GM21786 (cell line): ENCODE measurements around the gene ZNF674.

Experiments used
- ATAC-seq: cut with Tn5 transposase; IDR thresholded peaks from one replicate; pipeline ENCODE4 v1.9.1; 2021; ENCODE audit not compliant: unreplicated experiment

The ZNF674 gene

GRCh38 chrX:46545111-46546005 is at the start of gene ZNF674:
ZNF674 (minus strand) TSS chrX:46545421; CDS start chrX:46542087, 3,334 bp downstream.
- peak; percentile 74 for ATAC-seq

GRCh38 chrX:46589977-46590723 is 44.9 kb upstream of the ZNF674 start:
- ATAC-seq, result no peak

GRCh38 chrX:46588263-46588662 is 43.0 kb upstream of the ZNF674 start:
- ATAC-seq, result peak; percentile 21

DNA sequence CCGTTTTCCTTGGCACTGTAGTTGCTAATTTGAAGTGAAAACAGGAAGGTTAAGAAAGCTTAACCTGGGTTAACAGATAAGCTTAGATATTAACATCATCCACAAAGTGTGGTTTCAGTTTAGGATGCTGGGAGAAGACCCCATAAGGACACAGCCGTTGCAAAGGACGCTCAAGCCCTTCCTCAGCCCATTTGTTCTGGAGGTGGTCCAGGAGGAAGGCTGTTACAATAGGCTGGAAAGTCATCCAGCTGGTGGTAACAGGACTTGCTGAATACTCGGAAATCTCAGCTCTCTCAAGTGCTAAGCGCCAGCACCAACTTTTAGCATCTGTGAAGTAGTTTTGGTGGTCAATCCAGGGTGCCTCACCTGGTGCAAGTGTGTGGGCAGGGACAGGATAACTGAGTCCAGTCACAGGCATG is 42.5 kb upstream of the ZNF674 start:
- ATAC-seq, result peak; percentile 25

DNA sequence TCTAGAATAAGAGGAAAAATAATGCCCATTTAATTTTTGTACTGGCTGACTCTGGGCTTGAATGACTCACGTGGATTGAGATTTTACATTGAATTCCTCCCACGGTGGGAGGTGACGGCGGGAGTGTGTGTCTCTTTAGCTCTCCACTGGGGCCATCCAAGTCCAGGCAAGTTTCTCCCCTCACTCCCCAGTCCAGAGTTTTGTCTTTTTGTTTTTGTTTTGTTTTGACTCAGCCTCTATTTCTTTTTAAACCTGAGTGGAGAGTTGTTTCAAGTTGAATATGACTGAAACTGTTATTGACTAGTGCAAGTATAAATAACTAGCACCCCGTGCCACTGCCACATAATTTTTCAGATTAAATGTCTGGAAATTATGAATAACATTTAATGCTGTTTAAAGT is 41.9 kb upstream of the ZNF674 start:
- peak; percentile 64 for ATAC-seq

DNA sequence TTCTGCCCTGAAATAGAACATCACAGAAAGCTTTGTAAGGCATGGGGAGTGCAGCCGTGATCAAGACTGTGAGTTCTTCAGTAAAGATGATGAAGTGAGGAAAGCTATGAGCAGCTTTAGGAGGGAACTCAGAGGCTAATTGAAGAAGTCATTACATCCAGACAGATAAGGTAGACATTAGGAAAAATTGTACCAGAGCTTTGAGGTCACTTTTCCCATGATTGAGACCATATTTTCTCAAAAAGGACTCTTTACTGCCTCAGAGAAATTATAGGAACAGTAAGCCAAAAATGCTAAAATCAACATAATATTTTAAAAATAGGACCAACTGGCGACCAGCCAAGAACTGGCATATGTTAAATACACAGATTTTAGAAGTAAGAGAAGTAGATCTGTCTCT is 39.5 kb upstream of the ZNF674 start:
- ATAC-seq, result no peak

DNA sequence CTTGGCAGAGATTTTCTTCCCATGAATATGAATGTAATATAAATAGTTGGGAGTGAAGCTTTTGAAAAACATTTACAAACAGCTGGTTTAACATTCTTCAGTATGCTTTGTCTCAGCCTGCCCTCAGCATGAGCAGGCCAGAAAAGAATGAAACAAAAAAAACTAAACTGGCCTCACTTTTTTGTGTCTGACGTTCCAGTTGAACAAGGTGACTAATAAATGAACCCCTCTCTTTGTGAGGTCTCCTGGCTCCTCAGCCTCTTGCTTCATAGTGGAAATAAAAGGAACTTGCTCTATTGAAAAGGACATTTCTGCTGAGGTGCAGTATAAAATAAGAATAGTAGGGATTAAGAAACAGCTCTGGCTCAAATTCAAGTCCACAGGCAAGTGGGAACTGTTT is 37.7 kb upstream of the ZNF674 start:
- no peak for ATAC-seq

- no peak for ATAC-seq
Measured at GRCh38 chrX:46582325-46582724, 37.1 kb upstream of the ZNF674 start.

- no peak for ATAC-seq
Measured at GRCh38 chrX:46580613-46581012, 35.4 kb upstream of the ZNF674 start.

DNA sequence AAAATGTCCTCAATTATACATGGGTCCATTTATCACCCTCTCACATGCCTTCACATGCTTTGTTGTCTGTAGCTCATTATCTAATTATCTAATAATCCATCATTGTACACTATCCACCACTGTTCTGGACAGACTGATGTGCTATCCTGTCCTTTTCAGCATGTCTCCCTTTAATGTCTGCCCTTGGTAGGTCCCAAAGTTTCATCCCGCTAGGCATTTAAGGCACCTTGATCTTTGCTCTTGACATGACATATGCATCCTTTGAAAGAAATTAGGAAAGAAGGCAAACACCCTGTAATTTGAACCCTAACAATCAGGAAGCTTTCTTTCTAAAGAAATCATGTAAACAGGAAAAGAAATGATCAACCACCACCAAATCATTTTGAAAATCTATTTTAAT is 34.0 kb upstream of the ZNF674 start:
- ATAC-seq, result no peak

- ATAC-seq, result no peak
Measured at GRCh38 chrX:46577221-46578005, 32.2 kb upstream of the ZNF674 start.

DNA sequence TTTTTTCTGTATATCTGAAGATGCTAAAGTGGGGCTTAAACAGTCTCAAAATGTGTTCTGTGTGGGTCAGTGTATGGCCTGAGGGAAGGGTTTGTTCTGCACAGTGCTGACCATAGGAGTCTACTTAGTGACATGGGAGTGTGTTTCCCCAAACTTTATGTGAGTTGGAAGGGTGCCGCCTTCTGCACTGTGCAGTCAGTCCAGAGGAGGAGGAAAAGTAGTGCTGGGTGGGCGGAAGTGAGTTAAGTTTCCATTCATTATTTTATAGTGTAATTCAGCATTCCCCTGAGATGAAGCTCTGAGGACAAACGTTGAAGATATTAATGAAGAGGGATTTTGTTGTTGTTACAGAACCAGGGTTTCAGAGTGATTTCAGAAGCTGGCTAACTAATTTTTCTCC is 31.2 kb upstream of the ZNF674 start:
- ATAC-seq, result no peak

GRCh38 chrX:46575991-46576392 is 30.8 kb upstream of the ZNF674 start:
- ATAC-seq, result no peak

DNA sequence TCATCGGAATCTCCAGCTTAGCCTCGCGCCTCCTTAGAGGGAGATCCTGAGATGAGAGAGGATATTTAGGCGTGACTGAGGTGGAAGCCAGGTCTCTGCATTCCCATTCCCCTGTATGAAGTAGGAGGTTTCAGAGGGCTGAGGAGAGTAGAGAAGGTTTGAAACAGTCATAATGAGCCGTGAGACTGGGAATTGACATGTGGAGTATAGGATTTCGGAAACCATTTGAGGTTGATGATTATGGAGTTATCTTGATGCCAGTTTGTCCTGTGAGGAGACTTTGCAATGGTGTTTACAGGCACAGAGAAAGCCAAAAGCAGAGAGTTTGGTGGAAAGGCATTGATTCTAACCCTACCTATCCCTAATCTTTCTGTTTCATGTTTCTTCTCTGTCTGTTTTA is 30.4 kb upstream of the ZNF674 start:
- no peak for ATAC-seq

DNA sequence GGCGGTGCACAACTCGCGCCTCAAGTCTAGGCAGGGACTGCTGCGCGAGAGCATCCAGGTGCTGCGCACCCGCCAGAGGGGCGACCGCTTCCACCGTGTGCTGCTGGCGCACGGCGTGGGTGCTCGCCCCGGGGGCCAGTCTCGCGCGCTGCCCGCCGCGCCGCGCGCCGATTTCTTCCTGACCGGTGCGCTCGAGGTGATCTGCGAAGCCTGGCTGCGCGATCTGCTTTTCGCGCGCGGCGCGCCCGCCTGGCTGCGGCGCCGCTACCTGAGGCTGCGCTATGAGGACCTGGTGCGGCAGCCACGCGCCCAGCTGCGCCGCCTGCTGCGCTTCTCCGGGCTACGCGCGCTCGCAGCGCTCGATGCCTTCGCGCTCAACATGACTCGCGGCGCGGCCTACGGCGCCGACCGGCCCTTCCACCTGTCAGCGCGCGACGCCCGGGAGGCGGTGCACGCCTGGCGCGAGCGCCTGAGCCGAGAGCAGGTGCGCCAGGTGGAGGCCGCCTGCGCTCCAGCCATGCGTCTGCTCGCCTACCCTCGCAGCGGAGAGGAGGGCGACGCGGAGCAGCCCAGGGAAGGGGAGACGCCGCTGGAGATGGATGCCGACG is 29.7 kb upstream of the ZNF674 start:
- no peak for ATAC-seq

- peak; percentile 24 for ATAC-seq
Measured at GRCh38 chrX:46573892-46574773, 28.9 kb upstream of the ZNF674 start.

DNA sequence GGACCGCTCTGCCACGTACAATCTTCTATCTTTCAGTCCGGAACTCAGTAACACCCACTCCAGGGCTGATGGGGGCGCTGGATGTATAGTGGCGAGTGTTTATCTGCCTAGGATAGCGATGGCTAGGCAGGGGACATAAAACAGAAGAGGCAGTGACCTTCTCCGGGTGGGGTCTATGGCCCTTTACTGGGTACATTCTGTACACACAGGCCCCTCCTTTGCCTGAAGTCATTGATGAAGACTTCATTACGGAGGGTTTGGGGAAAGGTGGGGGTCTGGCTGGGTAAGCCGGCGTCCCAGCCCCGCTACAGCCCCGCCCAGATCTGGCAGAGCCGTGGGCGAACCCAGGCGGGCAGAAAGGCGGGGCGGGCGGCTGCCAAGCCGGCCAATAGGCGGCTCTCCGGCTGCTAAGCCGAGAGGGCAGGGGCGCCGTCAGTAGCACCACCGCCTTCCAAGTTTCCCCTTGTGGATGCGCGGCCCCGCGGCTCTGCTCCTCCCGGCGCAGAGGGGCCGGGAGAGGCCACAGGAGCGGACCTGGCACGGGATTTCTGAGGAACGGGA is 28.2 kb upstream of the ZNF674 start, which contains the start of gene CHST7:
CHST7 (plus strand) TSS at position 435 of the 561 bp plus-strand sequence. CDS start 167 bp downstream, outside the sequence.
- ATAC-seq, result peak; percentile 38

- peak; percentile 38 for ATAC-seq
Measured at GRCh38 chrX:46572340-46572936, 27.2 kb upstream of the ZNF674 start.
